GM20000 (cell line): ENCODE results near the gene SUB1.

Experiments
- DNase-seq: peaks from one replicate; pipeline ENCODE4 v3.0.0; 2012; ENCODE audit warnings: low spot score
- TF ChIP-seq, protein P1 (sequence below): IDR thresholded peaks from 2 replicates; pipeline ENCODE4 v1.5.1; 2012; ENCODE audit warnings: mild to moderate bottlenecking, control low read depth; ENCODE audit errors: extremely low read depth, missing control alignments

Gene SUB1

DNA sequence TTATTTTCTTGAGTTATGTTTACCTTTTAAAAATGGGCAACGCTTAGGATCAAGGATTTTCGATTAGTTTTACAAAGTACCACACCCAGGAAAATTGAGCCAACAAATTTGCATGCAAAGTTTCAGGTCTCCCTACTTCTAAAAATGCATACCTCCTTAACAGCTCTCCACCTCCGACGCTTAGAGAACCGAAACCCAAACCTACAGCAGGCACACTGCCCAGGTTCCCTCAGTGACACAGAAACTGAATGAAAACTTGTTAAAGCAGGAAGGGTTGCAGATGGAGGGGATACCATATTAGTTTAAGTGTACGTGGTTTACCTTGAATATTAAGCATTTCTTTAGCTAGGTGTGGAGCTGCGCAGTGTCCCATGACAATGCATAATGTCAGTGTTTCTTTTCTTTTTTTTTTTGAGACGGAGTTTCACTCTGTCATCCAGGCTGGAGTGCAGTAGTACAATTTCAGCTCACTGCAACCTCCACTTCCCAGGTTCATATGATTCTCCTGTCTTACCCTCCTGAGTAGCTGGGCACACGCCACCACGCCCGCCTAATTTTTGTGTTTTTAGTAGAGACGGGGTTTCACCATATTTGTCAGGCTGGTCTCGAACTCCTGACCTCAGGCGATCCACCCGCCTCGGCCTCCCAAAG is 1.6 kb upstream of the SUB1 start:
- TF ChIP-seq, protein P1, sequence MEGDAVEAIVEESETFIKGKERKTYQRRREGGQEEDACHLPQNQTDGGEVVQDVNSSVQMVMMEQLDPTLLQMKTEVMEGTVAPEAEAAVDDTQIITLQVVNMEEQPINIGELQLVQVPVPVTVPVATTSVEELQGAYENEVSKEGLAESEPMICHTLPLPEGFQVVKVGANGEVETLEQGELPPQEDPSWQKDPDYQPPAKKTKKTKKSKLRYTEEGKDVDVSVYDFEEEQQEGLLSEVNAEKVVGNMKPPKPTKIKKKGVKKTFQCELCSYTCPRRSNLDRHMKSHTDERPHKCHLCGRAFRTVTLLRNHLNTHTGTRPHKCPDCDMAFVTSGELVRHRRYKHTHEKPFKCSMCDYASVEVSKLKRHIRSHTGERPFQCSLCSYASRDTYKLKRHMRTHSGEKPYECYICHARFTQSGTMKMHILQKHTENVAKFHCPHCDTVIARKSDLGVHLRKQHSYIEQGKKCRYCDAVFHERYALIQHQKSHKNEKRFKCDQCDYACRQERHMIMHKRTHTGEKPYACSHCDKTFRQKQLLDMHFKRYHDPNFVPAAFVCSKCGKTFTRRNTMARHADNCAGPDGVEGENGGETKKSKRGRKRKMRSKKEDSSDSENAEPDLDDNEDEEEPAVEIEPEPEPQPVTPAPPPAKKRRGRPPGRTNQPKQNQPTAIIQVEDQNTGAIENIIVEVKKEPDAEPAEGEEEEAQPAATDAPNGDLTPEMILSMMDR: no peak
- DNase-seq: peak; percentile 69

DNA sequence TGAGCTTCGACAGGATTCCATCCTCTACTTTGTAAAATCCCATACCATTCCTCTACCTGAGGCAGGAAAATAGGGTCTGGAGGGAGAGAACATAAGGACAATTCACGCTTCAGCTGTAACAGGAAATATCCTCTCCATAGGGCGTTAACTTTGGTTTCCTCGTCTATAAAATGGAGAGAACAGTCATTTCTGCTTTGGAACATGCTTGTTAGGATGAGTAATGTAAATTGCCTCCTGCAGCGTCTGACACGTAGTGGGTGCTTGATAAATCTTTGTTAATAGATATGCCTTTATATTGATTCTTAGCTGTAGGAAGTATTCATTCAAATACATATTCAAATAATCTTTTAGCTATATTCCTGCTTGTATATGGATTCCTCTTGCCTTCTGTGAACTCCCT is 711 bp upstream of the SUB1 start:
- TF ChIP-seq, protein P1: no peak
- no peak for DNase-seq

DNA sequence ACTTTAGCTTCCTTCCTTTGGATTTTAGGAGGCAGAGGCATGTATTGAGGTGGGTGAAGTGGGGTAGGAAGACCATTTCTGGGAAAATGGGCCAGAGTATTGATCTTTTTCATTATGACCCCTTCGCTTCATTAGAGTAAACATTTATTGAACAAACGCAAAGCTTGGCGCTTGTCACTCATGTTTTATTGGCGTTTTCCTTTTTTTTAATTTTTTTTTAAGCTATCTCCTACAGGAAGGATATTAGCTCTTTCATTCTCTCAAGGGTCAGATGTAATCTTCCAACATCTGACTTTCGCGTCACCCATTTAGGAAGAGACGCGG is 273 bp upstream of the SUB1 start:
- no peak for DNase-seq
- TF ChIP-seq, protein P1: no peak

DNA sequence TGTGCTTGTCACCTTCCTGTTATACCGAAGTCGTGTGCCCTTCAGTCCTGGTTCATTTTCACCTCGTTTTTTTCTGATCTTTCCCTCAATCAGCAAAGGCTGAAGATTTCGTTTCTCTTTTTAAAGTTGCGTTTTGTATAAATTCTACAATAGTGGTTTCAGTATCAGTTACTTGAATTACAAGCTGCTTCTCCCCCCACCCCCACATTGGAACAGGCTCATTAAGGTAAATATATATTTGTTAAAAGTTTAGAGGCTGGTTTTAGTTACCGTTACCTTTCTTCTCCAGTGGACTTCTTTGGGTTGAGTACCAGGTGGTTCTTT is 881 bp downstream of the SUB1 start:
- DNase-seq: peak; percentile 43
- TF ChIP-seq, protein P1: no peak

DNA sequence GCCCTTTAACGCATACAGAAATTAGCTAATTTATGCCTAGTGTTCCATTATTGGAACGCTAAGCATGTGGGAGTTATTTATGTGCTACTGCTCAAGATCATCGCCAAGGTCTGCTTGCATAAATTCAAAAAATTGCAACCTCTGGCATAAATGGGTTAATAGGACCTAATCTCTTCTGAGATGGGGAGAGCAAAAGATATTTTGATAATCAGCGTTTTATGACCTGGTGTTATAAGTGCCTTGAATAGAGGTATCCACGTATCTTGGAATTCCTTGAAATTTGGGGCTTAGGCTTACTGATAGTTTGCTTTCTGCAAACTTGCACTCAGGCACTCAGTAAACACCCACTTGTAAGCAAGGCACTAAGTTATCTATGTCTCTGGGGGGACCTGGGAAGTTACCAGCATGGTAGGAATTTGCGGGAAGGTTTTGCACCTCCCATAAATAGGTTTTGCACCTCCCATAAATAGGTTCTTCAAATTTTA is 1.8 kb downstream of the SUB1 start:
- DNase-seq: no peak
- TF ChIP-seq, protein P1: no peak

DNA sequence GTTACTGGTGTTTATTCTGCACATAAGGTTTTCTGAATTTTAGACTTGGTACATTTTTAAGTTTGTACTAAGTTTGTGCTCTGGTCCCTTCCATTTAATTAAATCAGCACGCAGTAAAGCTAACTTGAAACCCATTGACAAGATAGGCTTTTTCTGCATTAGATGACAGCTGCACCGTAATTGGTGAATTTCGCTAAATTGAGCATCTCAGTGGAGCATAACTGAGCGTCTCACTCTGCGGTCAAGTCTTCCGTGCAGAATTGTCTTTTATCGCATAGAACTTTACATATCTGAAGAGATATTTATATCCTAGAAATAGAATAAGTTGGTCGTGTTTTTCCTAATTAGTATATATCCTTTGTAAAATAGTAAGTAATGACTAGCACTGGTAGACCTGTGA is 4.1 kb downstream of the SUB1 start:
- TF ChIP-seq, protein P1: no peak
- DNase-seq: no peak

DNA sequence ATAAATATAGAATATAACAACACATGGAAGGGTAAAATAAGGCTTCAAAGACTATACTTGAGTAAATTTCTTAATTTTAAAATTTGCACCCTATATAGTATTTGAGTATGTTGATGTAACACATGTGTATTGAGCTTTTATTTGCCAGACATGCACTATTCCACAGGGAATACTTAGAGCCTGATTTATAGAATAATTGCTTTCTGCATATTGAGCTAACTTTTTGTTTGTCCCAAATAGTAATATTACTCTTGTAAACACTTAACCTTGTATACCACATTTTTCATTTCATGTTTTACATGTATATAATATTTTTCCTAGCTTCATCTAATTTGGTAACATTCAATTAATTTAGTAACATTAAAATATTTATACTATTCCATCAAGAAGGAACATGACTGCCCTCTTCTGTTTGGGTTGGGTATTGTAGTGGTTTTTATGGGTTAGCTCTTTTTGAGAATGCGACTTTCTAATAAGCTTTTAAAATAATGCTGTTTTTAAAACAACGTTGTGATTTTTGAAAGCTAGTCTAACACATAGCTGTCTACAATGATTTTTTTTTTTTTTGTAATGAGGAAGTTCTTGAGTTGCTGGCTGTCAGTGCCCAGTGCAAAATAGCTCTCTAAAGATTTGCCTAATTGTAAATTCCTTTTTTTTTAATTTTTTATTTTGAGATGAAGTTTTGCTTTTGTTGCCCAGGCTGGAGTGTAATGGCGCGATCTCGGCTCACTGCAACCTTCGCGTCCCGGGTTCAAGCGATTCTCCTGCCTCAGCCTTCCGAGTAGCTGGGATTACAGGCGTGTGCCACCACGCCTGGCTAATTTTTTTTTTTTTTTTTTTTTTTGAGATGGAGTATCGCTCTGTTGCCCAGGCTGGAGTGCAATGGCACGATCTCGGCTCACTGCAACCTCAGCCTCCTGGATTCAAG is 4.8 kb downstream of the SUB1 start:
- DNase-seq: no peak
- TF ChIP-seq, protein P1: peak; percentile 30
